HG02884 (cell line): ENCODE data around the gene SCGB1D4.
"Not testable (repeated sequence)": the region's sequence is repeated elsewhere in the genome, so short reads cannot be mapped to it uniquely, and the experiment has no call there.

Experiments
- ATAC-seq: cut with Tn5 transposase; IDR thresholded peaks from one replicate; pipeline ENCODE4 v1.9.1; 2021; ENCODE audit warnings: mild to moderate bottlenecking, moderate library complexity; ENCODE audit not compliant: unreplicated experiment

SCGB1D4 gene, protein sequence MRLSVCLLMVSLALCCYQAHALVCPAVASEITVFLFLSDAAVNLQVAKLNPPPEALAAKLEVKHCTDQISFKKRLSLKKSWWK

GRCh38 chr11:62298975-62299374 lies at the start of gene SCGB1D4:
SCGB1D4 (minus strand) TSS chr11:62299075; CDS start chr11:62299010, 65 bp downstream.
- ATAC-seq = no peak

DNA sequence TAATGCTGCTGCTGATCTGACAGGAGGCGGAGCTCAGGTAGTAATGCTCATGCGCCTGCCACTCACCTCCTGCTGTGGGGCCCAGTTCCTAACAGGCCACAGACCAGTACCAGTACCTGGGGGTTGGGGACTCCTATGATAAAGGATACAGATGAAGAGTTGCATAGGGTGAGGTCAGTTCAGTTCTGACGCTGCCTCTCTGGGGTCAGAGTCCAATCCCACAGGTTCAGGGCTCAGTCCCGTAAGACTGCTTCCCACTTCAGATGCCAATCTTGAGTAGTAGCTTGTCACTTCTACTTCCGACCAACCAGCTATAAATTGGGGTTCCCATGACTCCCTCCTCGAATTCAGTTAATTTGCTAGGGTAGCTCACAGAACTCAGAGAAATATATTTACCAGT lies 47.0 kb upstream of the SCGB1D4 start:
- no peak for ATAC-seq

DNA sequence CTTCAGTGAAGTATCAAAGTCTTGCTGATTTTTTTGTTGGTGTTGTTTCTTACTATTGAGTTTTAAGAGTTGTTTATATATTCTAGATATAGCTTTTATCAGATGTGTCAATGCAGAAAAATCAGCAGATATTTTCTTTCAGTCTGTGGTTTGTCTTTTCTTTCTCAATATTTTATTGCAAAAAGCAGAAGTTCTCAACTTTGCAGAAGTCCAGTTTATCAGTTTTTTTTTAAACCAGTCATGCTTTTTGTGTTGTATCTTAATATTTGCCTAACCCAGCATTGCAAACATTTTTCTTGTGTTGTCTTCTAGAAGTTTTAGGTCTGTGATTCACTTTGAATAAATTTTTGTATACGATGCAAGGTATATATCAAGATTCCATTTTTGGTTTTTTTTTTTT lies 45.3 kb upstream of the SCGB1D4 start:
- no peak for ATAC-seq

DNA sequence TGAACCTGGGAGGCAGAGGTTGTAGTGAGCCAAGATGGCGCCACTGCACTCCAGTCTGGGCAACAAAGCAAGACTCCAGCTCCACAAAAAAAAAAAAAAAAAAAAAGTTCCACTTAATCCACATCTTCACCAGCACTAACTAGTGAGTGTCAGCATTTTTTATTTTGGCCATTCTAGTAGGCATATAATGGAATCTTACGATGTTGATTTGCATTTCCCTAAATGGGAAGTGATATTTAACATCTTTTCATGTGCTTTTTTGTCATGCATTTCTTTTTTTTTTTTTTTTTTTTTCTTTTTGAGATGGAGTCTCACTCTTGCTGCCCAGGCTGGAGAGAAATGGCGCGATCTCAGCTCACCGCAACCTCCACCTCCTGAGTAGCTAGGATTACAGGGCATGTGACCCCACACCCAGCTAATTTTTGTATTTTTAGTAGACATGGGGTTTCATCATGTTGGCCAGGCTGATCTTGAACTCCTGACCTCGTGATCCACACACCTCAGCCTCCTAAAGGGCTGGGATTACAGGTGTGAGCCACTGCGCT lies 44.8 kb upstream of the SCGB1D4 start:
- not testable (repeated sequence) for ATAC-seq

DNA sequence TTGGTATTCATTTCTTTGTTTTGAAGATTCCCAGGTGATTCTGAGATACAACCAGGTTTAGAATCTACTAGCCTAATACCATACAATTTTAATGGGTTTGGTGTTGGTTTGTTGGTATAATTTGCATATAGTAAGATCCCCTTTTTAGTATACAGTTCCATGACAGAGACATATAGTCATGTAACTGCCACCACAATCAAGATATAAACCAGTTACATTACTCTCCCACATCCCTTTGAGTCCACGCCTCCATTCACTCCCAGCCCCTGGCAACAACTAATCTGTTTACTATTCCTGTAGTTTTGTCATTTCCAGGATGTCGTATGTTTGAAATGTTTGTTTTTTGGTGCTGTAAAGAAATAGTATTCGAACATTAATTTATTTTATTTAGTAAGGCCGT lies 42.7 kb upstream of the SCGB1D4 start:
- no peak for ATAC-seq

GRCh38 chr11:62340269-62340901 lies 41.5 kb upstream of the SCGB1D4 start:
- no peak for ATAC-seq

DNA sequence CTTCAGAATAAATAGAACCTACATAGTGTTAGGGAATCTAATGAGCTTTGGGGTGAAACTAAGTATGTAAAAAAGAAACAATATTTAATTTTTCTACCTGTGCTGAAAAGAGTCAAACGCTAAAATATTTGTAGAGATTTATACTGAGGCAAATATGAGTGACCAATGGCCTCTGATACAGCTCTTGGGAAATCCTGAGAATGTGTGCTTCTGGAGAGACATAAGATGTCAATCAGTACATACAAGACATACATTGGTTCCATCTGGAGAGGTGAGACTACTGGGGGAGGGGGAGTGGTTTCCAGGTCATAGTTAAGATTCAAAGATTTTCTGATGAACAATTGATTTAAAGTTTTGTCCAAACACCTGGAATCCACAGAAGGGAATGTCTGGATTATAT lies 39.3 kb upstream of the SCGB1D4 start:
- no peak for ATAC-seq

GRCh38 chr11:62337303-62338181 lies 38.7 kb upstream of the SCGB1D4 start, which contains the start of gene ASRGL1:
ASRGL1 (plus strand) TSS chr11:62337448; CDS start chr11:62337978, 530 bp downstream.
- no peak for ATAC-seq

GRCh38 chr11:62336949-62337302 lies 38.1 kb upstream of the SCGB1D4 start:
- not testable (repeated sequence) for ATAC-seq

DNA sequence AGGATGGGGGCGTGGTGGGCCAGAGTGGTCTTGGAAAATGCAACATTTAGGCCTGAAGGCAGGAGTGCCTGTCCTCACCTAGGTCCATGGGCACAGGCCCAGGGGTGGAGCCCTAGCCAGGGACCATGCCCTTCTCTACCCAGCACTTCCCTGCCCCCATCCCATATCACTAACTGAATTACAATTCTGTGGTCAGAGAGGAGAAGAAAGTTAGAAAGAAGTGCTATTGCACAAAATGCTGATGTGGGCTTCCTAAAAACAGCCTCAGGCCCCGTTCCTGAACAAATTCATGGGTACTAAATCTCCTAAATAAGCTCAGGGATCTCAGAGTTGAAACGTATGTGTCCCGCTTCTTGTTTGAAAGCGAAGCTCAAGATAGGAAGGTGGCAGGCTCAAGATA lies 34.9 kb upstream of the SCGB1D4 start:
- ATAC-seq = no peak

DNA sequence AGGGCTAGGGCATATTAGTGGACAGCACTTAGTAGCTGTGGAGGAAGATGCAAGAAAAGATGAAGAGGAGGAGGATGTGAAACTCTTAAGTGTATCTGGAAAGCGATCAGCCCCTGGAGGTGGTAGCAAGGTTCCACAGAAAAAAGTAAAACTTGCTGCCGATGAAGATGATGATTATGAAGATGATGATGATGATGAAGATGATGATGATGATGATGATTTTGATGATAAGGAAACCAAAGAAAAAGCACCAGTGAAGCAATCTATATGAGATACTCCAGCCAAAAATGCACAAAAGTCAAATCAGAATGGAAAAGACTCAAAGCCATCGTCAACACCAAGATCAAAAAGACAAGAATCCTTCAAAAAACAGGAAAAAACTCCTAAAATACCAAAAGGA lies 32.4 kb upstream of the SCGB1D4 start:
- ATAC-seq = not testable (repeated sequence)

- ATAC-seq = not testable (repeated sequence)
Measured at GRCh38 chr11:62327541-62327940, 28.7 kb upstream of the SCGB1D4 start.

DNA sequence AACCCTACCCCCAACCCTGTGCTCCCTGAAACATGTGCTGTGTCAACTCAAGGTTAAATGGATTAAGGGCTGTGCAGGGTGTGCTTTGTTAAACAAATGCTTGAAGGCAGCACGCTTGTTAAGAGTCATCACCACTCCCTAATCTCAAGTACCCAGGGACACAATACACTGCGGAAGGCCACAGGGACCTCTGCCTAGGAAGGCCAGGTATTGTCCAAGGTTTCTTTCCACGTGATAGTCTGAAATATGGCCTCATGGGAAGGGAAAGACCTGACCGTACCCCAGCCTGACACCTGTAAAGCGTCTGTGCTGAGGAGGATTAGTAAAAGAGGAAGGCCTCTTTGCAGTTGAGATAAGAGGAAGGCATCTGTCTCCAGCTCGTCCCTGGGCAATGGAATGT lies 27.8 kb upstream of the SCGB1D4 start:
- not testable (repeated sequence) for ATAC-seq

GRCh38 chr11:62325781-62326180 lies 26.9 kb upstream of the SCGB1D4 start:
- not testable (repeated sequence) for ATAC-seq

DNA sequence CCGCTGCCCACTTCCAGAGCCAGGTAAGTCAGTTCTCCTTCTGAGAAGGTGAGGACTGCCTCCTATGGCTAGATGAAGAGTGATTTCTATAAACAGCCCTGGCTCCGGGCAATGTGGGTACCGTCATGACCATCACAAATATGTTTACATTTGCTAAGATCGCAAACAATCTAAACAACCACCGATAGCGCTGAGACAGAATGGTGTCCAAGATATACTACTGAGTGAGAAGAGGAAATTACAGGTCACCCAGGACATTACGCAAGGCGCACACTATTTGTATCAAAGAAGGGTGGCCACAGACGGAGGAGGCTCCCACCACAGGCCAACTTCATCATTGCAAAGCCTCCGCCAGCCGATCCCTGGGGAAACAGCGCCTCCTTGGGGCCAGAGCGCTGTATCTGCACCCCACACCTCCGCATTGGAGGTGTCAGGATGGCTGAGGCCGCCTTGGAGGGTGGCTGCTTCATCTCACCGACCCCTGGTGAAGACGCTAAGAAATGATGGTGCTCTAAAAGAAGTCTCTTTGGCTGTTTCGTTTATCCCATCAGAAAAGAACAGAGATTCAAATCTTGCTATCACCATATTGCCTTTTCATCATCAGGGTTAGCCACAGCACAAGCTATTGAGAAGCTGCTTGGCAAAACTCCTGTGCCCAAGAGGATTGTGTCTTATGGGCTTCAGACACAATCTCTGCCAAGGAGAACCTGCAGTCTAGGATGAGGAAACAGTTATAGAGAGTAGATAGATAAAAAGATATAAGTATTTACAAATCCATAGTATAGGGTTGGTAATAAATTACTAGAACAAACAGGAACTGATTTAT lies 26.1 kb upstream of the SCGB1D4 start:
- no peak for ATAC-seq

DNA sequence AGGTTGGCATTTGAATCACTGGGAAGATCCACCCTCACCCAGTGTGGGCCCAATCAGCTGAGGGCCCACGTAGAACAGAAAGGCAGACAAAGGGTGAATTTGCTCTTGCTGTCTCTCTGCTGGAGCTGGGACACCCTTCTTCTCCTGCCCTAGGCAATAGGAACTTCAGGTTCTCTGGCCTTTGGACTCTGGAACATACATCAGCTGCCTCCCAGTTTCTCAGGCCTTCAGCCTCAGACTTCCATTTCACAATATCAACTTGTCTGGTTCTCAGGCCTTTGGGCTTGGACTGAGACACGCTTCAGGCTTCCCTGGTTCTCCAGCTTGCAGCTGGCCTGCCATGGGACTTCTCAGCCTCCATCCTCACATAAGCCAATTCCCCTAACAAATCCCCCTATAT lies 23.6 kb upstream of the SCGB1D4 start:
- ATAC-seq = no peak

- ATAC-seq = no peak
Measured at GRCh38 chr11:62315431-62315830, 16.6 kb upstream of the SCGB1D4 start.

GRCh38 chr11:62309991-62310390 lies 11.1 kb upstream of the SCGB1D4 start:
- no peak for ATAC-seq

- ATAC-seq = no peak
Measured at GRCh38 chr11:62307950-62308349, 9.1 kb upstream of the SCGB1D4 start.

DNA sequence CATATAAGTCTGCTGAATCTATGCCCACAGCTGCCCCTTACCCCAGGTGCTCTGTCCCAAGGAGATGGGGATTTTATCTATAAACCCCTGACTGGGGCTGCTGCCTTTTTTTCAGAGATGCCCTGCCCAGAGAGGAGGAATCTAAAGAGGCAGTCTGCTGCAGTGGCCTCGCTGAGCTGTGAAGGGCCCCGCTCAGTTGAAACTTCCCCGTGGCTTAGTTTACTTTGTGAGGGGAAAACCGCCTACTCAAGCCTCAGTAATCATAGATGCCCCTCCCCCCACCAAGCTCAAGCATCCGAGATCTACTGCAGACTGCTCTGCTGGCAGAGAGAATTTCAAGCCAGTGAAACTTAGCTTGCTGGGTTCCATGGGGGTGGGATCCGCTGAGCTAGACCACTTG lies 7.4 kb upstream of the SCGB1D4 start:
- ATAC-seq = no peak

DNA sequence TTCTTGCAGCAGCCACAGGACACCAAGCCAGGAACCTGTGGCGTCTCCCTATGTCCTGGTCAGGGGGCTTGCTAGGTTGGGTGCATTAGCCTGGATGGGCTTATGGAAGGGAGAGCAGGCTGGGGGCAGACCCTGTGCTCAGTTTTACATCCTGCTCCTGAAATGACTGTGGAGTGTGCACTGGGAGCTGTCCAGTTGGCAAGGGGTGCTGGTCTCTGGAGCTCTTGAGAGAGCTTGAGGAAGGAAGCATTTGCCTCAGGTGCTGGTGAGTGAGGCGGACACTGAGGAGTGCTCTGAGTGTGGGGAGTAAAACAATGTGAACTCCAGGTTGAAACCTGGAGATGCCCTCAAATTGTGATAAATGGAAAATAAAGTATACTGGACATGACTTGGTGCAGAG lies 3.4 kb downstream of the SCGB1D4 start:
- no peak for ATAC-seq
